C4-2B (cell line): ENCODE measurements around the gene CDC42BPB.

Experiments used
- CTCF ChIP-seq: fragments of 450-650 bp; conservative IDR thresholded peaks from 2 replicates; pipeline ENCODE4 v1.5.1; 2017; ENCODE audit warnings: mild to moderate bottlenecking
- ZFX ChIP-seq: fragments of 450-650 bp; IDR thresholded peaks from 2 replicates; pipeline ENCODE4 v1.6.1; 2017

- TF ChIP-seq CTCF: no peak
- no peak for TF ChIP-seq ZFX
Observed at GRCh38 chr14:103015426-103015825, 41.9 kb downstream of the CDC42BPB start.
